GM19467 (cell line): ENCODE results near the gene RGS1.
"Not testable (repeated sequence)": the region's sequence is repeated elsewhere in the genome, so short reads cannot be mapped to it uniquely, and the experiment has no call there.

Source experiments
- ATAC-seq: cut with Tn5 transposase; IDR thresholded peaks from one replicate; pipeline ENCODE4 v1.9.1; 2021; ENCODE audit warnings: mild to moderate bottlenecking, moderate library complexity; ENCODE audit not compliant: unreplicated experiment

Gene RGS1

GRCh38 chr1:192575499-192576189 lies at the start of gene RGS1:
Gene RGS1, plus strand, starts transcription at chr1:192575773. Its CDS starts 20 bp downstream, at chr1:192575793.
- ATAC-seq = peak; percentile 85

DNA sequence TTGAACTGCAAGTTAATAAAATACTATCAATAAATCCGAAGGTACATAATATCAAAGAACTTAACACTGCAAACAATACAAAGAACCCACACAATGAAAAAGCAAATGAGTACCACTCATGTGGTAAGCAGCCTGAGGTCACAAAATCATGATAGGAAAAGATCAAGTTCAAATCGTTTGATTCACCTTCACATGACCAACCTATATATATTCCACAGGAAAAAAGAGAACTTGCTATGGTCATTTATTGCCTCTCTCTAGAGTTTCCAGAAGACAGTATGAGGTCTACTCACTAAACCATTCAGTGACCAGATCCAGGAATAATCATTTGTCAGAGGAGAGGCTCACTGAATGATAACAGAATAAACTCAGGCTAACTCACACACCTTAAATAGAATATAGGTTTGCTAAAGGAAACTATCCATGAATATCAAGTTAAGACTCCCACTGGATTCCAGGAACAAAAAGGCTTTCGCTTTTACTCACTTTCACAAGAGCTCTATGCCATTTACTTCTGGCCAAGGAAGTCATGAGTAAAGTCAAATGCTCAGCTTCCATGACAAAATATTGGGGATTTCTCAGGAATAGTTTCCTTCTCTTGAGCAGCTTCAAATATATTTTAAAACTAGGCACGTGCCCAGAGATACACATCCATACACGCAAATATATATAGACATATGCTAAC lies 48.3 kb upstream of the RGS1 start:
- no peak for ATAC-seq

DNA sequence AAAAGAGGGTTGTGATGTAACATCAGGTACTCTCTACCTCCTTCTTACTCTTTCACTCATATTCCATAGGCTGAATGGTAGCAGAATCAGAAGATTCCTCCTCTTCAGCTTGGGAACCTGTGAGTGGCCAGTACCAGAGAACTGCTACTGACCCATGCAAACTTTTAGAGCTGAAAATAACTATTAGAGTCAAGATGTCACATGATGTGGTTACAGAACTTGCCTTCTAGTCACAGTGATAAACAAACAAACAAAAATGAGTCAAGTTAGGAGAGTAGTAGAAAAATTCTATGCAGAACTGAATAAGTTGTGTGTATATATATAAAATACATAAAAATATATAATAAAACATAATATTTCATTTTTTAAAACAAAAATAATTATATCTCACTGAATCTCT lies 47.6 kb upstream of the RGS1 start:
- no peak for ATAC-seq

DNA sequence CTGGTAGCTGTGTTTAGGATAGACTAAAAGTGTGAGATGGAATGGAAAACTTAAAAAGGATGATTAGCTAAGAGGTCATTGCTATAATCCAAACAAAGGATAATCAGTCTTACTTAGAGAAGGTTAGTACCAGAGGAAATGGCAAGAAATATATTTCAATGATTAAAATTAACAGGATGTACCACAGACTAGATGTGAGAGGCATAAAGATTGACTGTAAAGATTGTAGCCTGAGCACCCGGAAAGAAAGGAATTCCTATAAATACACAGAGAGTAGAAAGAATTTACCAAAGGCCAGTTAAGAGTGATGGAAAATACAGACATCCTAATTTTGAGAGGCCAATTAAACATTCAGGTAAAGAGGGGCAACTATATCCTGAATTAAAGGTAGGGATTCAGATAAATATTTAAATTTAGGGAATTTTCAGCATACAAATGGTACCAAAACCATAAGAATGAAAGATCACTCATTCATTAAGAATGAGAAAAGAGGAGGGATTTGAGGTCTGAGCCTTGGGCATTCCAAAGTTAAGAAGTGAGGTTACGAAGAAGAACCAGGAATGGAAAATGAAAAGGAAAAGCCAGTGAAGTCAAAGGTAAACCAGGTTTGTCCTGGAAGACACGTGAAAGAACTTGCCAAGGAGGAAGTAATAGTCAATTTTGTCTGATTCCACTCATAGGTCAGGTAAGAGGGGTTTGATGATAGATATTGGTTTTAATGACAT lies 46.4 kb upstream of the RGS1 start:
- no peak for ATAC-seq

GRCh38 chr1:192529811-192530210 lies 45.8 kb upstream of the RGS1 start:
- no peak for ATAC-seq

DNA sequence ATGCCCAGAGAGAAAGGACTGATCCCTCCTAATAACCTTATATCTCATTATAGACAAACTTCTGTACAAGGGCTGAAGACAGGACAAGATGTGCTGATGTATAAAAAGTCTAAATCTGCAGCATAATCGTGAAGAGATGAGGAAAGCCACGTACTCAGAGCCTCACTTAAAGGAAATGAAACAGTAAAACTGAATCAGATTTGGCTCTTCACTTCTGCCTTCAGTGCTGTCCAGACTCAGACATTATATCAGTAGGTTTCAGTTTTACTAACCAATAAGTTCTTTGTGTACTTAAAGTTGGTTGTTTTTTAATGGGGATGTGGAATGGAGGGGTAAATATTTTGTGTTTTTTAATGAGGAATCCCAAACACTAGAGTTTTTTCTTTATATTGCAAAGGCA lies 45.3 kb upstream of the RGS1 start:
- peak; percentile 97 for ATAC-seq

DNA sequence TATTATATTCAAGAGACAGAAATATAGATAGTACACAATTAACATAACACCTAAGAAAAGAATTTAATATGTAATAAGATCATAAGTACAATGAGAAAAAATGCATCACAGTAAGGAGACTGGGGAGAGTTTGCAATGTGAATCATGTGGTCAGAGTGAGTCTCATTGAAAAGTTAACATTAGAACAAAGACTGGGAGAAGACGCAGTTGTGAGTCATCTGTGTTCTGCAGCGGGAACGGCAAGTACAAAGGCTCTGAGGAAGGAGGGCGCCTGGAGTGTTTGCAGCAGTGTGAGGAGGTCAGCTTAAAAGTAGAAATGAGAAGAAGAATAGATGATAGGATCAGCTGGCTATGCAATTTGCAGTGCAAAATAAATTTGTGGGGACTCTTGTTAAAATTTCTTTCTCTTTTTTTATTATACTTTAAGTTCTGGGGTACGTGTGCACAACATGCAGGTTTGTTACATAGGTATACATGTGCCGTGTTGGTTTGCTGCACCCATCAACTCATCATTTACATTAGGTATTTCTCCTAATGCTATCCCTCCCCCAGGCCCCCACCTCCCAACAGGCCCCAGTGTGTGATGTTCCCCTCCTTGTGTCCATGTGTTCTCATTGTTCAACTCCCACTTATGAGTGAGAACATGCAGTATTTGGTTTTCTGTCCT lies 44.4 kb upstream of the RGS1 start:
- ATAC-seq = not testable (repeated sequence)

- no peak for ATAC-seq
Measured at GRCh38 chr1:192534666-192535065, 40.9 kb upstream of the RGS1 start.

DNA sequence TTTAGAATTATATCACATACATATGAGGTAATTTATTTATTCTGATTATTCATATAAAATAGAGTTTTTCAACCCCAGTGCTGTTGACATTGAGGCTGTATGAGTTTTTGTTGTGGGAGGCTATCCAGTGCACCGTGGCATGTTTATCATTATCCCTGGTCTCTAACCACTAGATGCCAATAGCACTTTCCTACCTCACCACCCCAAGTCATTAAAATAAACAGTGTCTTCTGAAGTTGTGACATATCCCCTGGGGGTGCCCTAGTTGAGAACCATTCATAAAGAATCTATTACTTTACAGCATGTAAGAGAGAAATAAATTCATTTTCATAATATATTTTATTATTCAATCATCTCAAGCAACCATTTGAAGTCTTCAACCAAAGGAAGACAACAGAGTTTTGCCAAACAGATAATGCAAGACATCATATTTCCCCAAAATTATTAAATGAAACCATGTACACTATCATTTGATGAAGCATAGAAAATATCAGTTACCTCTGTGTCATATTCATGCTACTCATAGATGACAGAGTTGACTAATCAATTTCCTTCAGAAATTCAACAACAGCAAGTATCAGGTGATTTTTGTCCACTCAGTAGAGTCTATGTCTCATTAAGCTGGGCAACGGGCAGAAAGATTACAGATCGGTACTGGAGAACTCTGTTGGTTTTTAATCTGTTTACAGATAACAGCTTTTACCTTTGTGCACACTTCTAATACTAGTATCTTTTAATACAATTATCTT lies 39.5 kb upstream of the RGS1 start:
- ATAC-seq = no peak

- ATAC-seq = peak; percentile 86
Measured at GRCh38 chr1:192538407-192539296, 36.9 kb upstream of the RGS1 start.

DNA sequence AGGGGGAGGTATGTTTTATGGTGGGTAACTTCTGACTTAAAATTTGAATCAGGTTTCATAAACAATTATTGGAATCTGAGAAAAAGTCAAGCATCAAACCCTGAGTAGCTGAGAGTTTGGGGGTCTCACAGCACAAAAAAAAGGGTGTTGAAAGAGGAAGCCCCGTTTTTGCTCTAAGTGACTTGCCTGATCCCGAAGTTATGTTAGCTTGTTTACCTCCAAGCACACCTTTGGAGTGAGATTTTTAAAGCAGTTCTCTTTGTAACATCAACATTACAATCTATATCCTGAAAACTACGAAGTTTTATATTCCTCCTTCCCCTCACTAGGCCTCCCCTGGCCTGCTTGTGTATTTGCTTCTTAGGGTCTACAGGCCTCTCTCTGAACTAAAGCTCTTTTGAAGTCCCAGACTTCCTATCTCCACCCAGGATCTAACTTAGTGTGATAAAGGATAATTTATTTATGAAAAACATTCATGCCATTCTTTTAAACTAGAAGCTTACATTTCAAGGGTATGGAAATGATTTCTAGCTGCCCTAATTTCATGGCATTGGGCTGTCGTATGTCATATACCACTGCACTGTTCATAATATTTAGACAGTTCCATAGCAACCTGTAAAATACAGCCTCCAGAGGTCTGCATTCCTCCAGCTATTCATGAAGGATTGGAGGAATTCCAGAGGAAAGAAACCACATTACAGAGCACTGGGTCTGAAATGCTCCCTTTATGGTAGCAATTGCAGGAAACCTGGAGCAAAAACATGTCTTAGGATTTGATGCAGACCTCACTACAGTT lies 36.1 kb upstream of the RGS1 start:
- ATAC-seq = no peak

GRCh38 chr1:192543445-192543844 lies 32.1 kb upstream of the RGS1 start:
- no peak for ATAC-seq

DNA sequence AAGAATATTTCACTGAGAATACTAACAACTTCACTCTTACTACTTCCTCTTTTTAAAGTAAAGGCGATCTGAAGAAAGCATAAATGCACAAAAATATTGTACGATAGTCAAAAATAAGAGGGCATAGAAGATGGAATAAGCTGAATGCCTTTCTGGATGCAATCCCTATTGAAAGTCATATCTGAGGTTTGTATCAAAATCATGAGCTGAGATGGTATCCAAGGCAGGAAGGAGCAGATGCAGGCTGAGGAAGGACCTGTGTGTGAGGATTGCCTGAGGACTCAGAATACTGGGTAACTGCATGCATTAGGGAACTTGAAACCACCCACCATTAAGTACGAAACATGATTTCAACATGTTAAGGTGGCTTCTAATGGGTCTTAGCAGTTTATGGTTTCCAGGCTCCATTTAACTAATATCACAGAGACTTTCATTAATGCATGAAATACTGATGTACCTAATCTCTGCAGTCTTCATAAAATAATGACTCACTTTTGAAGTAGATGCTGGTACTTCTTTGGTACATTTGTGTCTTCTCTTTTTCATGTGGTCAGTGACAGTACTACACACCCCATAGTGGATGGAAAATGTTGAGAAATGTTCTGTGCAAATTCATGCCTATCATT lies 29.6 kb upstream of the RGS1 start:
- peak; percentile 51 for ATAC-seq

- no peak for ATAC-seq
Measured at GRCh38 chr1:192546596-192547190, 28.9 kb upstream of the RGS1 start.

DNA sequence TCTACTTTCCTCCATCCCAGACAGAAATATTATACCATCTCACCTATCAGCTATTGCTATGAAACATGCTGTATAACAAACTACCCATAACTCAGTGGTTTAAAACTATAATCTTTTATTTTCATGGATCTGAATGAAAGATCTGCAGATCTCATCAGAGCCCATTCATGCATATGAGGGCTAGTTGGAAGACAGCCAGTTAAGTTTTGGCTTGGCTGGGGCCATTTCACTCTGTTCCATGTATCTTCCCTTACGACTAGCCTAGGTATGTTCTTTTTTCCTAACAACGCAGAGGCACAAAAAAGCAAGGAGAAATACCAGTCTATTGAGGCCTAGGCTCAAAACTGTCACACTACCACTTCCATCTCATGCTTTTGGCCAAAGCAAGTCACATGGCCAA lies 28.1 kb upstream of the RGS1 start:
- ATAC-seq = no peak

GRCh38 chr1:192549937-192550336 lies 25.6 kb upstream of the RGS1 start:
- ATAC-seq = no peak

- ATAC-seq = peak; percentile 51
Measured at GRCh38 chr1:192550922-192551534, 24.5 kb upstream of the RGS1 start.

DNA sequence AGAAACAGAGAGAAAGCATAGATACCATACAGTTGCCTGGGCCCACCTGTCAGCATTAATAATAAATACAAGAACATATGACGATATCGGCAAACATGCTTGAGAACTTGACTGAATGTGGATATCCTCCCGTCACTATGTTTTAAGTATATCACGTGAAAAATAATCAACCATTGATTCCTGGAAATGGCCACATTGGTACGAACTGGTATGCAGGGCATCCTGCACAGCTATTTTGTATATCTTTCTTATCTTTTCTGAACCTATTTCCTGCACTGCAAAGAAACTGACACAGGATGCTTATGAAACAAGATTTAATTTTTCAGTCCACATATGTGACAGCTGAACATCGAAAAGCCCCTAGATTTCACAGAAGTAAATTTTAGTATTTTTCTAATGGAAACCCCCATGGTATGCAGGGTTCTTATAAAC lies 22.8 kb upstream of the RGS1 start:
- ATAC-seq = peak; percentile 34
